ENCODE data around the gene GLRX5.

GLRX5 gene

GRCh38 chr14:95534299-95535225 lies at the start of gene GLRX5:
Gene GLRX5, plus strand, starts transcription at chr14:95535050. Its CDS starts 40 bp downstream, at chr14:95535090.
- peaks cover 15% of the 10 kb centered on the region for H3K36me3 Mint-ChIP-seq (ENCODE audit: low read depth)
- peak within 1 kb of the TSS; percentile 94 for H3K27ac Mint-ChIP-seq
- peak within 1 kb of the TSS; percentile 97 for H3K4me3 Mint-ChIP-seq
- H3K9me3 Mint-ChIP-seq, result no peaks in the 10 kb centered on the region
- H3K27me3 Mint-ChIP-seq (ENCODE audit: low read depth), result no peaks in the 10 kb centered on the region
- H3K4me1 Mint-ChIP-seq (ENCODE audit: low read depth), result peaks cover 58% of the 10 kb centered on the region

GRCh38 chr14:95485222-95485819 lies 49.5 kb upstream of the GLRX5 start:
- no peaks in the 10 kb centered on the region for H3K27me3 Mint-ChIP-seq (ENCODE audit: low read depth)
- peaks cover 18% of the 10 kb centered on the region for H3K36me3 Mint-ChIP-seq (ENCODE audit: low read depth)
- H3K4me1 Mint-ChIP-seq (ENCODE audit: low read depth), result peaks cover 30% of the 10 kb centered on the region
- H3K9me3 Mint-ChIP-seq, result no peaks in the 10 kb centered on the region
- peak overlapping the region; percentile 55 for H3K27ac Mint-ChIP-seq
- H3K4me3 Mint-ChIP-seq, result no peak overlapping the region

- Mint-ChIP-seq H3K4me3 (no peak overlapping the region), H3K36me3 (ENCODE audit: low read depth) (peaks cover 28% of the 10 kb centered on the region), H3K4me1 (ENCODE audit: low read depth) (peaks cover 25% of the 10 kb centered on the region), H3K9me3 (peaks cover under 1% of the 10 kb centered on the region), H3K27ac (peak overlapping the region; percentile 45), H3K27me3 (ENCODE audit: low read depth) (no peaks in the 10 kb centered on the region)
Measured at GRCh38 chr14:95486875-95487668, 47.8 kb upstream of the GLRX5 start.

GRCh38 chr14:95487669-95488084 lies 47.2 kb upstream of the GLRX5 start:
- no peak overlapping the region for H3K4me3 Mint-ChIP-seq
- peaks cover 4% of the 10 kb centered on the region for H3K9me3 Mint-ChIP-seq
- H3K4me1 Mint-ChIP-seq (ENCODE audit: low read depth), result peaks cover 25% of the 10 kb centered on the region
- H3K27ac Mint-ChIP-seq, result peak overlapping the region; percentile 20
- H3K27me3 Mint-ChIP-seq (ENCODE audit: low read depth), result no peaks in the 10 kb centered on the region
- peaks cover 33% of the 10 kb centered on the region for H3K36me3 Mint-ChIP-seq (ENCODE audit: low read depth)

GRCh38 chr14:95488376-95489213 lies 46.3 kb upstream of the GLRX5 start:
- peaks cover 37% of the 10 kb centered on the region for H3K36me3 Mint-ChIP-seq (ENCODE audit: low read depth)
- H3K27me3 Mint-ChIP-seq (ENCODE audit: low read depth), result no peaks in the 10 kb centered on the region
- peaks cover 27% of the 10 kb centered on the region for H3K4me1 Mint-ChIP-seq (ENCODE audit: low read depth)
- H3K9me3 Mint-ChIP-seq, result peaks cover 4% of the 10 kb centered on the region
- H3K4me3 Mint-ChIP-seq, result no peak overlapping the region
- H3K27ac Mint-ChIP-seq, result no peak overlapping the region

GRCh38 chr14:95489214-95490137 lies 45.4 kb upstream of the GLRX5 start:
- H3K4me1 Mint-ChIP-seq (ENCODE audit: low read depth), result peaks cover 29% of the 10 kb centered on the region
- H3K4me3 Mint-ChIP-seq, result no peak overlapping the region
- peaks cover 42% of the 10 kb centered on the region for H3K36me3 Mint-ChIP-seq (ENCODE audit: low read depth)
- H3K9me3 Mint-ChIP-seq, result peaks cover 4% of the 10 kb centered on the region
- H3K27me3 Mint-ChIP-seq (ENCODE audit: low read depth), result no peaks in the 10 kb centered on the region
- H3K27ac Mint-ChIP-seq, result peak overlapping the region; percentile 6

GRCh38 chr14:95490138-95490509 lies 44.7 kb upstream of the GLRX5 start:
- Mint-ChIP-seq H3K27me3 (ENCODE audit: low read depth) (no peaks in the 10 kb centered on the region), H3K36me3 (ENCODE audit: low read depth) (peaks cover 42% of the 10 kb centered on the region), H3K27ac (no peak overlapping the region), H3K9me3 (peaks cover 4% of the 10 kb centered on the region), H3K4me3 (no peak overlapping the region), H3K4me1 (ENCODE audit: low read depth) (peaks cover 32% of the 10 kb centered on the region)

- Mint-ChIP-seq H3K4me3 (no peak overlapping the region), H3K36me3 (ENCODE audit: low read depth) (peaks cover 42% of the 10 kb centered on the region), H3K27ac (no peak overlapping the region), H3K27me3 (ENCODE audit: low read depth) (no peaks in the 10 kb centered on the region), H3K4me1 (ENCODE audit: low read depth) (peaks cover 34% of the 10 kb centered on the region), H3K9me3 (peaks cover 4% of the 10 kb centered on the region)
Measured at GRCh38 chr14:95490727-95491451, 44.0 kb upstream of the GLRX5 start.

GRCh38 chr14:95491936-95492608 lies 42.8 kb upstream of the GLRX5 start:
- Mint-ChIP-seq H3K9me3 (peaks cover 4% of the 10 kb centered on the region), H3K36me3 (ENCODE audit: low read depth) (peaks cover 41% of the 10 kb centered on the region), H3K27me3 (ENCODE audit: low read depth) (no peaks in the 10 kb centered on the region), H3K4me1 (ENCODE audit: low read depth) (peaks cover 41% of the 10 kb centered on the region), H3K27ac (no peak overlapping the region), H3K4me3 (no peak overlapping the region)

- Mint-ChIP-seq H3K27me3 (ENCODE audit: low read depth) (no peaks in the 10 kb centered on the region), H3K4me3 (no peak overlapping the region), H3K9me3 (peaks cover 4% of the 10 kb centered on the region), H3K27ac (no peak overlapping the region), H3K36me3 (ENCODE audit: low read depth) (peaks cover 33% of the 10 kb centered on the region), H3K4me1 (ENCODE audit: low read depth) (peaks cover 46% of the 10 kb centered on the region)
Measured at GRCh38 chr14:95493503-95493902, 41.3 kb upstream of the GLRX5 start.

- Mint-ChIP-seq H3K4me1 (ENCODE audit: low read depth) (peaks cover 44% of the 10 kb centered on the region), H3K27me3 (ENCODE audit: low read depth) (no peaks in the 10 kb centered on the region), H3K36me3 (ENCODE audit: low read depth) (peaks cover 30% of the 10 kb centered on the region), H3K27ac (peak overlapping the region; percentile 10), H3K9me3 (peaks cover 4% of the 10 kb centered on the region), H3K4me3 (no peak overlapping the region)
Measured at GRCh38 chr14:95493976-95494375, 40.9 kb upstream of the GLRX5 start.

GRCh38 chr14:95494456-95494855 lies 40.4 kb upstream of the GLRX5 start:
- H3K9me3 Mint-ChIP-seq, result peaks cover 4% of the 10 kb centered on the region
- no peaks in the 10 kb centered on the region for H3K27me3 Mint-ChIP-seq (ENCODE audit: low read depth)
- H3K36me3 Mint-ChIP-seq (ENCODE audit: low read depth), result peaks cover 32% of the 10 kb centered on the region
- peaks cover 47% of the 10 kb centered on the region for H3K4me1 Mint-ChIP-seq (ENCODE audit: low read depth)
- H3K4me3 Mint-ChIP-seq, result no peak overlapping the region
- peak overlapping the region; percentile 92 for H3K27ac Mint-ChIP-seq

All from T-helper 1 cell treated with Interleukin-12 subunit alpha and Interleukin-12 subunit beta and Interleukin-4 antibody, amounts not matched to agents 30 μg/mL and 1 μg/mL, for 36 hours (primary cell).